Sigmoid colon (tissue), 4 donors: ENCODE data around the gene RNF126.

Experiments used
- CTCF ChIP-seq, 4 experiments: fragments of 450-650 bp in 3 of 4; fragments of 200-600 bp in 1 of 4; IDR thresholded peaks; one replicate each; pipeline ENCODE4 v1.5.1; 2016 to 2019; ENCODE audit warnings: antibody characterized with exemption in 4 of 4, mild to moderate bottlenecking in 3 of 4, moderate library complexity in 2 of 4
- POLR2AphosphoS5 ChIP-seq, 4 donors: sonication (generic); formaldehyde crosslinking; IDR thresholded peaks; one replicate each; pipeline ENCODE4 v1.6.1; 2017; ENCODE audit warnings: antibody characterized with exemption in 4 of 4

GRCh38 chr19:610801-611480 lies 52.1 kb downstream of the RNF126 start:
- TF ChIP-seq CTCF (IDR thresholded peaks at IDR 0.05), result no peak
- TF ChIP-seq POLR2AphosphoS5 (IDR thresholded peaks at IDR 0.05), result no peak
